ENCODE results near the gene SYCN.

The SYCN gene

GRCh38 chr19:39156326-39157230, 47.5 kb downstream of the SYCN start:
- Histone ChIP-seq H3K36me3 (ENCODE audit: control insufficient read depth, insufficient read depth, low read length) (no peaks in the 10 kb centered on the region), H3K27ac (ENCODE audit: insufficient read depth, low read length, poor library complexity, severe bottlenecking) (no peak overlapping the region), H3K27me3 (replicated peaks; ENCODE audit: control insufficient read depth, insufficient read depth, low read length, poor library complexity, severe bottlenecking) (no peaks in the 10 kb centered on the region), H3K4me3 (ENCODE audit: insufficient read depth, low read depth, low read length, poor library complexity, severe bottlenecking) (no peak overlapping the region), H3K9me3 (ENCODE audit: control insufficient read depth, low read length) (no peaks in the 10 kb centered on the region), H3K4me1 (ENCODE audit: control insufficient read depth, insufficient read depth, low read length, poor library complexity, severe bottlenecking) (no peaks in the 10 kb centered on the region)
- DNase-seq = no peak

GRCh38 chr19:39155741-39156140, 48.3 kb downstream of the SYCN start:
- H3K27me3 ChIP-seq (replicated peaks; ENCODE audit: control insufficient read depth, insufficient read depth, low read length, poor library complexity, severe bottlenecking) = no peaks in the 10 kb centered on the region
- no peak overlapping the region for H3K4me3 ChIP-seq (ENCODE audit: insufficient read depth, low read depth, low read length, poor library complexity, severe bottlenecking)
- no peak overlapping the region for H3K27ac ChIP-seq (ENCODE audit: insufficient read depth, low read length, poor library complexity, severe bottlenecking)
- H3K36me3 ChIP-seq (ENCODE audit: control insufficient read depth, insufficient read depth, low read length) = no peaks in the 10 kb centered on the region
- no peaks in the 10 kb centered on the region for H3K9me3 ChIP-seq (ENCODE audit: control insufficient read depth, low read length)
- no peak for DNase-seq
- H3K4me1 ChIP-seq (ENCODE audit: control insufficient read depth, insufficient read depth, low read length, poor library complexity, severe bottlenecking) = no peaks in the 10 kb centered on the region

- Histone ChIP-seq H3K27ac (ENCODE audit: insufficient read depth, low read length, poor library complexity, severe bottlenecking) (no peak overlapping the region), H3K4me3 (ENCODE audit: insufficient read depth, low read depth, low read length, poor library complexity, severe bottlenecking) (no peak overlapping the region), H3K27me3 (replicated peaks; ENCODE audit: control insufficient read depth, insufficient read depth, low read length, poor library complexity, severe bottlenecking) (no peaks in the 10 kb centered on the region), H3K4me1 (ENCODE audit: control insufficient read depth, insufficient read depth, low read length, poor library complexity, severe bottlenecking) (no peaks in the 10 kb centered on the region), H3K9me3 (ENCODE audit: control insufficient read depth, low read length) (no peaks in the 10 kb centered on the region), H3K36me3 (ENCODE audit: control insufficient read depth, insufficient read depth, low read length) (no peaks in the 10 kb centered on the region)
- no peak for DNase-seq
Measured at GRCh38 chr19:39155114-39155700, 48.9 kb downstream of the SYCN start.

- Histone ChIP-seq H3K4me1 (ENCODE audit: control insufficient read depth, insufficient read depth, low read length, poor library complexity, severe bottlenecking) (no peaks in the 10 kb centered on the region), H3K27ac (ENCODE audit: insufficient read depth, low read length, poor library complexity, severe bottlenecking) (no peak overlapping the region), H3K36me3 (ENCODE audit: control insufficient read depth, insufficient read depth, low read length) (no peaks in the 10 kb centered on the region), H3K4me3 (ENCODE audit: insufficient read depth, low read depth, low read length, poor library complexity, severe bottlenecking) (no peak overlapping the region), H3K9me3 (ENCODE audit: control insufficient read depth, low read length) (no peaks in the 10 kb centered on the region), H3K27me3 (replicated peaks; ENCODE audit: control insufficient read depth, insufficient read depth, low read length, poor library complexity, severe bottlenecking) (no peaks in the 10 kb centered on the region)
- DNase-seq = no peak
Measured at GRCh38 chr19:39154629-39155100, 49.4 kb downstream of the SYCN start.

- Histone ChIP-seq H3K27ac (ENCODE audit: insufficient read depth, low read length, poor library complexity, severe bottlenecking) (no peak overlapping the region), H3K27me3 (replicated peaks; ENCODE audit: control insufficient read depth, insufficient read depth, low read length, poor library complexity, severe bottlenecking) (no peaks in the 10 kb centered on the region), H3K36me3 (ENCODE audit: control insufficient read depth, insufficient read depth, low read length) (no peaks in the 10 kb centered on the region), H3K4me1 (ENCODE audit: control insufficient read depth, insufficient read depth, low read length, poor library complexity, severe bottlenecking) (no peaks in the 10 kb centered on the region), H3K4me3 (ENCODE audit: insufficient read depth, low read depth, low read length, poor library complexity, severe bottlenecking) (no peak overlapping the region), H3K9me3 (ENCODE audit: control insufficient read depth, low read length) (no peaks in the 10 kb centered on the region)
- no peak for DNase-seq
Measured at GRCh38 chr19:39154100-39154628, 49.9 kb downstream of the SYCN start.

All from effector memory CD4-positive, alpha-beta T cell (primary cell).